NCI-H1417 (cell line): ENCODE measurements around the gene BTN2A1.

Experiments
- DNase-seq, 3 experiments: peaks; one replicate each; lab custom pipeline; 2025; lab: John Stamatoyannopoulos, UW

BTN2A1 gene

DNA sequence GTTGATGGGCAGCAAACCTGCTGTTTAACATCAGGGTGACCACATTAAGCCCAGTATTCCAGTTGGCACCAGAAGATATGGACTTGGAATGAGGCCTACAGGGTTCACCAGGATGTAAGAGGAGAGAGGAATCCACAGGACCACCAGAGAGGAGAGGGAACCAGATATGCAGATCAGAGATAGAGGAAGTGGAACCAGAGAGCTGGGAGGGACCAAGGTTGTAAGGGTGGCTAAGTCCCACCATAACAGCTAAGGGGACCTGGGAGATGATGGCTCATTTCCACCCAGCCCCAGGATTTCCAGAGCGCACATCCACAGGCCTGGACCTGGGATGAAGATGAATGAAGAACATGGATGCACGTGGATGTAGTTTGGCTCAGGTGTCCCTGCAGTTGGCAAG is 11.1 kb downstream of the BTN2A1 start:
- DNase-seq, result no peak

DNA sequence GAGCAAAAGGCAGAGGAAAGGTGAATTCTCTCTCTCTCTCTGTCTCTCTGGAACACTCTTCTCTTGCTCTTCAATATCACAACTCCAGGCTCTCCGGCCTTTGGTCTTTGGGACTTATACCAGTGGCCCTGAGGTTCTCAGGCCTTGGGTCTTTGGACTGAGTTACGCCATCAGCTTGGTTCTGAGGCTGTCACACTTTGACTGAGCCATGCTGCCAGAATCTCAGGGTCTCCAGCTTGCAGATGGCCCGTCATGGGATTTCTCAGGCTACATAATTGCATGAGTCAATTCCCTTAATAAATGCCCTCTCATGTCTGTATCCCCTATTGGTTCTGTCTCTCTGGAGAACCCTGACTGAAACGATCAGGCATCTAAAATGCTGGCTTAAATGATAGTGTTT is 12.9 kb downstream of the BTN2A1 start:
- DNase-seq, result no peak

DNA sequence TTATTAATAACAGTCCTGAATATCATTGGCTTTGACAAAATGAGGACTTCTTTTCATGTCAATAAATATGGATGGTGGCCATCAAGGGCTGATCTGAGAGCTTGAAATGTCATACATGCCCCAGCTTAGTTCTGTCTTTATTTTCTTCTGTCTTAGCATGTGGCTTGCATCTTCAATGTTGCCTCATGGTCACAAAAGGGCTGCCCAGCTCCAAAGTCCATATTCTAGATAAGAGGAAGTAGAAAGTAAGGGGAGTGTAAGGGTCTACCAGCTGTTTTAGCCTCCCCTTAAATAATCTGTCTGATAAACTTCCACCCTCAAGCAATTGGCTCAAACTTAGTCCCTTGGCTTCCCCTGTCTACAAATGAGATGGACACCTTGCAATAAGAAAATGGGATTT is 14.2 kb downstream of the BTN2A1 start:
- no peak for DNase-seq

DNA sequence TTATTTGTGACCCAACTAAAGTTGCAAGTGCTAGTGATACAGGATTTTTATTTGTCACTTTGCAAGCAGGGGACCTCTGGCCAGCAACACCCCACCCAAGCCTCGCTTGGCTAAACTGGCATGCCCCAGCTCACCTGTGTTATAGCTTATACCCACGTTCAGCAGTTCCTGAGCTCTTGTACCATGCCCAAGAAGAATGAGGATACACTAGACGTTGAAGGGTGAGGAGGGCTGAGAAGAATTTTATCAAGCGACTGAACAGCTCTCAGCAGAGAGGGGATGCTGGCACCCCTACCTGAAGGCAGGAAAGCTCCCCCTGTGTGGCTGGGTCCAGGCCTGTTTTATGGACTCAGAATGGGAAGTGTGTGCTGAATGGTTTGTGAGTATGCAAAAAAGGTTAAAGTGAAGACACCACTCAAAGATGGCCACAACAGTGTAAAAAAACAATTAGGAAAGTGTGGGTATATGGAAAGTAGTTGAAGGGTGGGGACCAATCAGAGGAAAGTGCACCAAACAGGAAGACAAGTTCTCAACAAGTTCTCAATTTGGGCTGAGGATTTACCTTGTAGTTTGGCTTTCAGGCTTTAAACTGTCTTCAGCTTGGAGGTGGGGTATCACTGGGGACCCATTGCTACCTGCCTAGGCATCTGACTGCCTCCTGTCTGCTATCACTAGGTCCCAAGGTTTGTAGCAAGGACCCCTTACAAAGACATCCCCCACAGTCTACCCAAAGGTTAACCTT is 15.0 kb downstream of the BTN2A1 start:
- no peak for DNase-seq

DNA sequence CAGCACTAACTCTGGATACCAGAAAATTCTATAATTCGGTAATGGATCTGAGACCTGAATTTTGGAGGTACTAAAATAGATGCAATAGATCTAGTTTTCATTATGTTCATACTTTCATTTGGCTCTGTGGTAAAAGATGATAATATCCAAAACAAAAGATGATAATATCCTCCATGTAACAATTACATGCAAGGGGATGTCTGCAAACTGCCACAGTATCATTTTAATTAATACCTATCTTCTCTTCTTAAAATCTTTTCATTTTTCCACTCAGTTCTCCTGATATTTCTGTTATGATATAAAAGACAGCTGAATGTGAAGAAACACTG is 15.6 kb downstream of the BTN2A1 start:
- no peak for DNase-seq

DNA sequence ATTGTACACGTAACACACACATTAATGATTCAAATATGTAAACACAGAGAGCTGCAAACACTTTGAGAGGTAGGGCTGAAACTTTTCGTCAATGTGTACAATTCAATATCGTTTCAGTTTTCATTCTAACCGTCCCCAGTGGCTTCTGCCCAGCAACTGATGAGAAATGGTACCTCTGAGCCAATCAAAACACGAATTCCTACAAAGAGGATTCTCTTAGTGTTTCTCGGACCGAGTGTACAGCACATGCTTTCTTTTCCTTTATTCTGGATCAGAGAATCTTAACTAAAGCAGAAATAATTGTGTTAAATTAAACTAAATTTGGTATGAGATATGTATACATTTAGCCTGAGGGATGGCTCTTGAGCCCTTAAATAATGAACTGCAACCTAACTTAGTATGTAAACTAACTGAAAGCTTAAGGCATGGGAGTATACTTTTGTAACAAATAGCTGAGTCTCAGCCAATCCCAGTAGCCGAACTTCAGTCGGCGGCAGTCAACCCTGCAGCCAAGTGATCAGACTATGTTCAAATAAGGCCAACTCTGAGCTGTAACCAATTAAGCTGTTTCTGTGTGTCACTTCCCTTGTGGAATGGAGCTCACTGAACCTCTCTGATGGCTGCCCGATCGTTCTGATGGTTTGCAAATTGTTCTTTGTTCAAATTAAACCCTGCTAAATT is 16.1 kb downstream of the BTN2A1 start:
- DNase-seq, result peak; percentile 29 to 71 (median 44)

DNA sequence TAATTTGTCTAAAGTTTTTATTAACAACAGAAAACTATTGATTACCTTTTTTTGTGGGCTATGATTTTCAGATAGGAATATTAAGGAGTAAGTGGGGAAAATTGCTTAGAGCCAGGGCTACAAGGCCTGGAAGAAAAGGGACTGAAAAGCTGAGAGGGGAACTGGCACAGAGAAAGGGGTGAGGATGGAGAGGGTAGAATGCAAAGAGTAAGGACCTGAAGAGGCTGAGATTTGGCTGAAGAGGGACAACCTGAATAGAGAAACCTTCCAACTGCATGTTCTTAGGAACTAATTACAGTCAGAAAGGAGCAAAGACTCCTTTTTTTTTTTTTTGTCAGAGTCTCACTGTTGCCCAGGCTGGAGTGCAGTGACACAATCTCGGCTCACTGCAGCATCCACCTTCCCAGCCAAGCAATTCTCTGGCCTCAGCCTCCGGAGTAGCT is 16.7 kb downstream of the BTN2A1 start:
- DNase-seq, result peak in 1 of 3 experiments; percentile 40

DNA sequence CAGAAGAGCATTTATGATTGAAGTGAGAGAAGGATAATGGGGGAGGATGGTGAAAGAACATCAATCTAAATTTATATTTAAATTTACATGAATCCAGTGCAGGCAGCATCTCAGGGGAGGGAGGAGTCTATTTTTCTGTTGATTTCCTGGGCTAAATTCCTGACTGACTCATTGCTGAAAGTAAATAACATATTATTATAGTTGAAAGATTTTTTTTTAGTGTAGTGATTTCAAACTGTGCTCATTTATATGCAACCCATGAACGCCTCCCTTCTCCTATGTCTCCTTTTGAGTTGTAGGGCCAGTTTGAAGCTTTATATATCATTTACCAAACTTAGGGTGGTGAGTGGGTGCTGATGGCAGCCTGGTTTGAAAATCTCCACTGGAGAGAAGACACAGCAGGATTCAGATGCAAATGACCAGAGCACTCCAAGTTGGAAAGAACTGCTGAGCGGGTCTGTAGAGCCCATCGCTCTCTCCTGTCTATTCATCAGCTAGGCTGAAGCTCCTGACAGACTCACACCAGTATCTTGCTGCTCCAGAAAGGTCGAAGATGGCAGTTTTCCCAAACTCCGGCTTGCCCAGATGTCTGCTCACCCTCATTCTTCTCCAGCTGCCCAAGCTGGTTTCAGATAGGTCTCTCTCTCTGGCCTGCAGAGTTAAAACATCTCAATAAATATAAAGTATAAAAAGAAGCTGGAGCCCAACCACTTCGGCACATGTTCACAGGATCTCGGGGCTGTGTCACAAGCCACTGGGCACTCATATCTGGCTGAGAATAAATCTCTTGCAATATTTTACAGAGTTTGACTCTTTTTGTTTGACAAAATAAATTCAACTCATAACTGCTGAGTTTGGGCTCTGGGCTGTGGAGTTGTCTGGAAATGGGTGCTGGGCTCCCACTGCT is 18.3 kb downstream of the BTN2A1 start:
- DNase-seq, result no peak

DNA sequence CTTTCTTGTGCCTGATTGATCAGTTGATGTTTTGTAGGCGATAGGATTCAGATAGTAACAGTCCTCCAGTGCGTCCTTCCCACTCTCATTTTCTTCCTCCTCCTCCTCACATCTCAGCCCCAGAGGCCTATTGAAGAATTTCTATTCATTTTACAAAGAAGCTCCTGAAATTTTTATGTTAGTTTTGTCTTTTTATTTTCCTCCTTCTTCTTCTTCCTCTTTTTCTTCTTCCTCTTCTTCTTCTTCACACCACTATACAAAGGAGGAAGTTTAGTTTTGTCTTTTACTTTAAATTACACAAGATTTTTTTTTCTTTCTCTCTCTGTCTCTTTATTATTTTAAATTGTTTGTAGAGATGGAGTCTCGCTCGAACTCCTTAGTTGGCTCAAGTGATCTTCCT is 19.1 kb downstream of the BTN2A1 start:
- no peak for DNase-seq

DNA sequence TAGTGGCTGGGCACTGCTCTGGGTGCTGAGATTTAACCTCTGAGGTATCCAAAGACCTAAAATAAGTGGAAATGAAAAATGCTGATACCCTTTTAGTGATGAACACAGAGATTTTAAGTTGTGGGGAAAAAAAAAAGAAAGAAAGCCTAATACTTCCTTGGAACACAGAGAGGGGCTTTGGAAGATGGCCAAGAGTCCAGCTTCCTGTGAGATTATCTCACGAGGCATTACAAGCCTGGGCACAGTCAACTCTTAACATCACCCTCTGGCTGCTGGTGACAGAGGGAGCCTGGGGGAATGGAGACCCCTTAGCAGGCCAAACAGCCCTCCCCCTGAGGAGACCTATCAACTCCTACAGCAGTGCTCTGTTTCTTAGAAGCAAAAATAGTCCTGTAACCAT is 19.7 kb downstream of the BTN2A1 start:
- no peak for DNase-seq

DNA sequence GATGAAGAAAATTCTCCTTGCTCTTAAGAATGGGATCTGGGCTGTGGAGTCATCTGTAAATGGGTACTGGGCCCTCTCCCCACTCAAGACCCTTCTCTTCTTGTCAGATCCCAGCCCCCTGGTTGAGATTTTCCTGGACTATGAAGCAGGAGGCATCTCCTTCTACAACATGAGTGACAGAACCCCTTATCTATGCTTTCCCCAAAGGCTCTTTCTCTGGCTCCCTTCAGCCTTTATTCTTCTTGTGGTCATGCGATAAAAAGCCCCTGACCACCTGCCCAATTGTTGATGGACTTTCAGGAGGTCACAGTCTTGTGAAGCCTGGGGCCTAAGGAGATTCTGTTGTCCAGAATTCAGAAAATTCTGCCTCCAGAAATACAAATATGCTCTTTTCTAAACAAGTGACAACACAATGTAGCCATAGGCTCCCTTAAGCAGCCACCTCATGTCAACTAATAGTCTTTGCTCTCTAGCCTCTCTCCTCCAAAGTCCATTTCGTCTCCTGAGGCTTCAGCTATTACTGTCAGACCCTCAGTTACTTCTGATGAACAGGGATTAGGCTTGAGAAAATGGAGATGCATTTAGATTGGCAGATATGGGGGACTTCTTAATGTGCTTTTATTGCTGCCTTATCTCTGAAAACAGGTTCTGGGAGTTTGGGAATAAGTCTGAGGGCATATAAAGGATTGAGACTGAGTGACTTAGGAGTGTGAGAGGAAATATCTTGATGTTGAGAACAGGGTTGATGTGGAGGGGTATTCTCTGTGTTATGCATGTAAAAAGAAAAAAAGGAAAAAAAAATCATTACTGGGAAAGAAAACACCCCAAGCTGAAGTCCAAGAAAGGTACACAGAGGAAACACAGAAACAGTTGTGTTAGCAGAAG is 20.6 kb downstream of the BTN2A1 start:
- no peak for DNase-seq

DNA sequence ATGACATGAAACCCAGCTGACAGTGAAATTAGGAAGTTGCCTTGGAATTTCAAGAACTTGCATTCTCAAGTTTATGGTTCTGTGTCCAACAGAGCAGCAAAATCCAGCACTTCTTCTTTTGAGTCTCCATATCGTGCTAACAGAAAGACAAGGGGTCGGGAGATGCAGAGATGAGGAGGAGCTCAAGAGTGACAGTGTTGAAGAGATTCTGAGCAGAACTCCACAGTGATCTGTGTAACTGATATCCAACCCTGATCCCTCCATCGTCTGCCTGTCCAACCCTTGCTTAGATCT is 21.2 kb downstream of the BTN2A1 start:
- DNase-seq, result no peak

DNA sequence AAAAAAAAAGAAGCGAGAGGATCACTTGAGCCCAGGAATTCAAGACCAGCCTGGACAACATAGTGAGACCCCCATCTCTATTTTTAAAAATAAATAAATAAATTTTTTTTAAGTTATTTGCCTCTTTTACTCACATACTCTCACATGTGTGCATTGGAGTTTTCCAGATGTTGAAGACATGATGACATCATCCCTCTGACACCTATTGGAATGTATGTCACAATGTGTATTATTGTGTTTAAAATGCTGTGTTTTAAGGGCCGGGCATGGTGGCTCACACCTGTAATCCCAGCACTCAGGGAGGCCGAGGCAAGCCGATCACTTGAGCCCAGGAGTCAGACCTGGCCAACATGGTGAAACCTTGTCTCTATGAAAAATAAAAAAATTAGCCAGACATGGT is 24.6 kb downstream of the BTN2A1 start:
- no peak for DNase-seq

DNA sequence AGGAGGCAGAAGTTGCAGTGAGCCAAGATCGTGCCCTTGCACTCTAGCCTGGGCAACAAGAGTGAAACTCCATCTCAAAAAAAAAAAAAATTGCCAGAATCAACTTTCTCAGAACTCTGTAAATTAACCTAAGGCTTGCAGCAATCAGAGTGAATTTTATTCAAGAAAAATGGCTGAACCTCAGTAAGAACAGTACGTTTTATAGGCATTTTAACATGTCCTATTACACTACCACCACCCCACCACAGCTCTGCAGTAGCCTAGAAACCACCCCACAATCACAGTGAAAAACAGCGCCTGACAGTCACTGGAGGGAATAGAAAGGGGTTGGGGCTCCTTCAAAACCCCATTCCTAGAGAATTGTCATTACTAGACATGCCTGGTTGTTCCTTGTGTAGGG is 26.0 kb downstream of the BTN2A1 start:
- no peak for DNase-seq

DNA sequence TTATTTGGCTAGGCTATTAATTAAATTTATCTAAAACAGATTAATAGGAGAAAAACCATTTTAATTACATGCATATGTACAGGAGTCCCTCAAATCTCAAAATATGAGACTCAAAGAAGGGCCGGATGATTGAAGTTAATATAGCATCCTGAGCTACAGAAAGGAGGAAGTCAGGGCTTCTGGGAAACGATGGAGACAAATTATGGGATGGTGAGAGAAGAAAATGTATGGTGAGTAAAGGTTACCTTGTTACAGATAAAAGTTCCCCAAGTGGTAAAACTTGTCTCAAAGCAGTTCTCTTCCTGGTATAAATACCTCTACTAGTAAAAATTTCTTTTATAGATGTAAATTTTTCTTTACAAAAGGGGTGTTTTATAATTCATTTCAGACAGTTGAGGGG is 26.4 kb downstream of the BTN2A1 start:
- no peak for DNase-seq

DNA sequence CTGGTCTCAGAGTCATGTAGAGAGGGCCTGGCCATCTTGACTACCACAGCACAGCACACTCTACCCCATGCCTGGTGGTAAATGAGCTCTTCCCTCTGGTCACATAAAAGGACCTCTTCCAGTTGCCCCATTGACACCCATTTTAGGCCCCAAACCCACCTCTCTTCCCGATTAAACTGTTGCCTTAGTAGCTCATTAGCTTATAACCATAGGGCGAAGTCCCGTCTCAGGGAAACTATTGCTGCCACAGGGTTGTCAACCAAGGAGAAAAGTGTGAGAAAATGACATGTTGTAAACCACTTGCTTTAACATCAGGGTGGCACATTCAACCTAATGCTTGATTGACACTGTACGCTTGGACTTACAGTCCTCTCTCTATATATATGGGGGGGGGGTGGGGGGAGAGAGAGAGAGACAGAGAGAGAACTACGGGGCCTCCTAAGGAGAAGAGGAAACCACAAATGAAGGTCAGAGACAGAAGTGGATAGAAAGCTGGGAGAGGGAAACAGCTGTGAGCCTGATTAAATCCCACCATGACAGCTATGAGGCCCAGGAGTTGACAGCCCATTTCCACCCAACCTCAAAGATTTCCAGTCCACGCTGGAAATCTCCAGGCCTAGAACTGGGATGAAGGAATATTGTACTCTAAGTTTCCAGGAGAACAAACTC is 27.5 kb downstream of the BTN2A1 start:
- no peak for DNase-seq

DNA sequence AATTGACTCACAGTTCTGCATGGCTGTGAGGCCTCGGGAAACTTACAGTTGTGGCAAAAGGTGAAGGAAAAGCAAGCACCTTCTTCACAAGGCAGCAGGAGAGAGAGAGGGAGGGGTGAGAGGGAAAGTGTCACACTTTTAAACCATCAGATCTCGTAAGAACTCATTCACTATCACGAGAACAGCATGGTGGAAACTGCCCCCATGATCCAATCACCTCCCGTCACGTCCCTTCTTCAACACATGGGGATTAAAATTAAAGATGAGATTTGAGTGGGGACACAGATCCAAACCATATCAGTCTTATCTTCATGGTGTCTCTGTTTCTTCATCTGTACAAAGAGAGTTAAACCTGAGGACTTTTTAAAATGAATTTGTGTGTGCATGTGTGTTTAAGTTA is 28.6 kb downstream of the BTN2A1 start:
- no peak for DNase-seq

DNA sequence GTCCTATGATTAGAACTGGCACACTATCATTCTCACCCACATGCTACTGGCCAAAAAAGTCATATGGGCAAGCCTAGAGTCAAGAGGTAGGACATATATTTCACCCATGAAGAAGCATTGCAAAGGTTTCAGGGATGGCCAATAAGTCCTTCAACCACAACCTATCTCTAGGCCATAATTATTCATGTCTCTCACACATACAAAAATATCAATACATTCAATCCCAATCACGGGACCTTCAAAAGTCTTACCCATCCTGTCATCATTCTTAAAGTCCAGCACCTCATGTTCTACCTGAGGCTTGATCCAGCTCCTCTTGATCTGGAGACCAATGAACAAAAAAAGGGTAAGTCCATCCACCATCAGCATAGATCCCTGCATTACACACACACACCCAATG is 29.7 kb downstream of the BTN2A1 start:
- no peak for DNase-seq

DNA sequence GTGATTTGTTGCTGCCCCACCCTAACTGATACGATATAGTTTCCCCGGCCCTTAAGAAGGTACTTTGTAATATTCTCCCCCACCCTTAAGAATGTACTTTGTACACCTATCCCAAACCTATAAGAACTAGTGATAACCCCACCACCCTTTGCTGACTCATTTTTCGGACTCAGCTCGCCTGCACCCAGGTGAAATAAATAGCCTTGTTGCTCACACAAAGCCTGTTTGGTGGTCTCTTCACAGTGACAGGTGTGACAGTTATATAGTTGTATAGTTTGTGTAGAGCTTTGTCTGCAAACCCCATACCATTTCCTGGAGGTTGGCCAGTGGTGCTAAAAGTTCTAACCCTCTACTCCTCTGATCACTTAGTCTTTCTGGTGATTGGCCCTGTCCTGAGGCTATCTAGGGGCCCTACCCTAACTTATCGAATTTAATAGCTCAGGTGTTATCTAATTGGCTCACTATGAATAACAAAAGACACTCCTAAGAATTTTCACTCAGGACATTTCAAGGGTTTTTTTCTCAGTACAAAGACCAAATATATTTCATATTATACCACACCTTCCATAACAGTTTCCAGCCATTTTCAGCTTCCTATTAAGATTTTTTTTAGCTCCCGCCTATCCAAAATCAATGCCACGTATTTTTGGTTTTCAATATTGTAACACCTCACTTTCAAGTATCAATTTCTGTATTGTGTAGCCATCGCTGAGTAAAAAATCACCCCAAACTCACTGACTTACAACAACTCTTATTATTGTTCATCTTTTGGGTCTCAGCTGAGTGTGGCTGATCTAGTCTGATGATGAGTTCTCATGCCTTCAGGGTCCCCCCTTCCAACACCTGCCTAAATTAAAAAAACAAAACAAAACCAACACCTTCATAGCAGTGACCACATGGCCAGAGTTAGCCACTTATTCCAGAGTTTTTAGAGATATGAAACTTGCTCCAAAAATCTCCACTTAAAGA is 32.5 kb downstream of the BTN2A1 start:
- DNase-seq, result no peak

DNA sequence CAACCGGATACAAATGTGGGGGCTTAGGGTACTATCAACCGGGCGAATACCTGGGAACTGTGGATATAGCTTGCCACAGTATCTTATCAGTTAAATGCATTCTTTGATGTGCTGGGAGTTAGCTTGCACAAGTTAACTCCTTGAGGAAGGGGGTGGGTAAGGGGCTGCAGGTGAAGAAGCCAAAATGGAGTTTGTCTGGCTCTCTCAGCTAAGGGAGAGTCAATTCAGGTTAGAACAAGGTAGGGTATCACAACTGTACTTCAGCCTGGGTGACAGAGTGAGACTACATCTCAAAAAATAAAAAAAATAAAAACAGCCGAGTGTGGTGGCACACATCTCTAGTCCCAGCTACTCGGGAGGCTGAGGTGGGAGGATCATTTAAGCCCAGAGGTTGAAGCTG is 33.8 kb downstream of the BTN2A1 start:
- DNase-seq, result no peak
